Thyroid gland (tissue), 4 donors: ENCODE measurements around the gene UBE2O. TPM values are rescaled to one million over a fixed set of nuclear protein-coding genes. Genes with fewer than 3 reads are reported as not detected.

Experiments used
- DNase-seq, 2 donors: peaks; one replicate each; pipeline ENCODE4 v3.0.0-alpha.2; 2019
- H3K27ac ChIP-seq, 3 donors: fragments of 200-600 bp; sonication (generic); 1 replicate in 2 of 3; 2 replicates in 1 of 3; pipeline ENCODE4 v1.5.1; 2016 to 2019; ENCODE audit warnings: mild to moderate bottlenecking in 1 of 3, moderate library complexity in 1 of 3
- H3K27me3 ChIP-seq: fragments of 200-600 bp; sonication (generic); one replicate; pipeline ENCODE4 v1.5.1; 2019
- H3K36me3 ChIP-seq, 2 donors: fragments of 200-600 bp; sonication (generic); one replicate each; pipeline ENCODE4 v1.5.1; 2016 to 2019
- H3K4me1 ChIP-seq, 2 donors: fragments of 200-600 bp; sonication (generic); one replicate each; pipeline ENCODE4 v1.5.1; 2017 to 2019
- H3K4me3 ChIP-seq, 3 donors: fragments of 200-600 bp; sonication (generic); replicated peaks in 1 of 3; 1 replicate in 2 of 3; 2 replicates in 1 of 3; pipeline ENCODE4 v1.5.1; 2016; ENCODE audit warnings: mild to moderate bottlenecking in 1 of 3
- H3K9me3 ChIP-seq: fragments of 200-600 bp; sonication (generic); one replicate; pipeline ENCODE4 v1.5.1; 2017
- CTCF ChIP-seq, 6 experiments: fragments of 200-600 bp in 3 of 6; fragments of 450-650 bp in 3 of 6; sonication (generic) in 3 of 6; IDR thresholded peaks; one replicate each; pipeline ENCODE4 v1.5.1; 2016 to 2019; ENCODE audit warnings: antibody characterized with exemption in 6 of 6, mild to moderate bottlenecking in 2 of 6, inconsistent platforms in 1 of 6, moderate library complexity in 1 of 6
- POLR2A ChIP-seq, 2 donors: fragments of 450-650 bp; IDR thresholded peaks; one replicate each; pipeline ENCODE4 v1.6.1; 2017; ENCODE audit warnings: antibody characterized with exemption in 2 of 2, mild to moderate bottlenecking in 2 of 2, moderate library complexity in 1 of 2
- WGBS, 2 donors: methylation state at CpG; one replicate each; pipeline ENCODE4 v1.1.5; 2017; 5-methylcytosine and 5-hydroxymethylcytosine counted together
- intact Hi-C: fragments of 100-400 bp; cut with DNase I; formaldehyde crosslinking; loops from one replicate; pipeline ENCODE4 v1.15.1; 2023
- total RNA-seq, 4 donors: library from RNA; depleted of rRNA; stranded (reverse); fragments of >200 nt; gene quantifications; one replicate each; pipeline ENCODE4 v1.2.3, GENCODE V29; 2016

Gene UBE2O
- total RNA-seq, 4 donors from 2014 or later: 26.3 to 47.9 (median 37.3) TPM

GRCh38 chr17:76376318-76377133 is 76.4 kb downstream of the UBE2O start:
- H3K9me3 ChIP-seq: no peaks in the 10 kb centered on the region
- TF ChIP-seq POLR2A (IDR thresholded peaks at IDR 0.05) (no peak), CTCF (IDR thresholded peaks at IDR 0.05) (no peak)
- no peak overlapping the region for H3K4me3 ChIP-seq
- DNase-seq: peak in 1 of 2 donors; percentile 11
- H3K4me1 ChIP-seq: peaks cover 0 to 19% of the 10 kb centered on the region in 2 donors
- intact Hi-C loops: no loop called here
- peak overlapping the region in 1 of 3 donors; percentile 5 for H3K27ac ChIP-seq
- 75 to 82% methylated on average over 7 to 8 of the region's 8 CpGs for WGBS, 2 donors
- no peaks in the 10 kb centered on the region for H3K27me3 ChIP-seq
- no peaks in the 10 kb centered on the region for H3K36me3 ChIP-seq

GRCh38 chr17:76371656-76372628 is 81.0 kb downstream of the UBE2O start:
- no peak overlapping the region for H3K4me3 ChIP-seq
- H3K4me1 ChIP-seq: peaks cover 0 to 23% of the 10 kb centered on the region in 2 donors
- no peaks in the 10 kb centered on the region for H3K9me3 ChIP-seq
- DNase-seq: no peak
- no peaks in the 10 kb centered on the region for H3K36me3 ChIP-seq
- no peaks in the 10 kb centered on the region for H3K27me3 ChIP-seq
- TF ChIP-seq POLR2A (IDR thresholded peaks at IDR 0.05) (no peak), CTCF (IDR thresholded peaks at IDR 0.05) (no peak)
- intact Hi-C loops: no loop called here
- 91 to 93% methylated on average over 16 of the region's 16 CpGs for WGBS, 2 donors
- peak overlapping the region in 2 of 3 donors; percentile 30 to 41 for H3K27ac ChIP-seq

- no peaks in the 10 kb centered on the region for H3K9me3 ChIP-seq
- TF ChIP-seq CTCF (IDR thresholded peaks at IDR 0.05) (peak in 3 of 6 experiments; percentile 15 to 31 (median 18)), POLR2A (IDR thresholded peaks at IDR 0.05) (no peak)
- no peaks in the 10 kb centered on the region for H3K27me3 ChIP-seq
- intact Hi-C loops: no loop called here
- no peaks in the 10 kb centered on the region for H3K36me3 ChIP-seq
- H3K4me3 ChIP-seq: no peak overlapping the region
- peaks cover 0 to 14% of the 10 kb centered on the region in 2 donors for H3K4me1 ChIP-seq
- 58 to 69% methylated on average over 11 of the region's 11 CpGs for WGBS, 2 donors
- peak overlapping the region in 1 of 3 donors; percentile 45 for H3K27ac ChIP-seq
- peak in 1 of 2 donors; percentile 34 for DNase-seq
Observed at GRCh38 chr17:76370261-76370993, 82.5 kb downstream of the UBE2O start.

GRCh38 chr17:76369804-76370203 is 83.1 kb downstream of the UBE2O start:
- H3K27ac ChIP-seq: peak overlapping the region in 1 of 3 donors; percentile 45
- H3K27me3 ChIP-seq: no peaks in the 10 kb centered on the region
- WGBS, 2 donors: 92% methylated on average over 5 of the region's 7 CpGs; no CpG with 5 or more reads in 1 of the 2 donors
- H3K9me3 ChIP-seq: no peaks in the 10 kb centered on the region
- H3K4me1 ChIP-seq: peaks cover 0 to 14% of the 10 kb centered on the region in 2 donors
- TF ChIP-seq POLR2A (IDR thresholded peaks at IDR 0.05) (no peak), CTCF (IDR thresholded peaks at IDR 0.05) (no peak)
- H3K4me3 ChIP-seq: no peak overlapping the region
- intact Hi-C loops: no loop called here
- no peaks in the 10 kb centered on the region for H3K36me3 ChIP-seq
- no peak for DNase-seq
